Lung (tissue), 12 donors: ENCODE data around the gene TMEM61. TPM values are rescaled to one million over a fixed set of nuclear protein-coding genes. Genes with fewer than 3 reads are reported as not detected.
A peak's percentile ranks its signal among the peaks of the same experiment; 100 is the strongest.
"Not testable (repeated sequence)": the region's sequence is repeated elsewhere in the genome, so short reads cannot be mapped to it uniquely, and the experiment has no call there.

Source experiments
- ATAC-seq: fragments of 200-7000 bp; cut with Tn5 transposase; one replicate; pipeline ENCODE4 v1.9.1; 2020; ENCODE audit warnings: moderate number of reproducible peaks; ENCODE audit not compliant: insufficient read depth, low FRiP score
- DNase-seq, 3 donors: peaks; one replicate each; pipeline ENCODE4 v3.0.0-alpha.2; 2013 to 2017
- H3K27ac ChIP-seq, 2 donors: one replicate each; pipeline ENCODE4 v1.5.1; 2013; ENCODE audit warnings: mild to moderate bottlenecking in 2 of 2, moderate library complexity in 2 of 2, control low read depth in 1 of 2, inconsistent platforms in 1 of 2, low read depth in 1 of 2, low read length in 1 of 2
- H3K27me3 ChIP-seq, 3 donors: one replicate each; pipeline ENCODE4 v1.5.1; 2013; ENCODE audit warnings: low read length in 2 of 3; ENCODE audit not compliant: control insufficient read depth in 3 of 3, insufficient read depth in 3 of 3
- H3K36me3 ChIP-seq, 4 donors: one replicate each; pipeline ENCODE4 v1.5.1; 2013; ENCODE audit warnings: low read length in 4 of 4, mild to moderate bottlenecking in 1 of 4, moderate library complexity in 1 of 4; ENCODE audit not compliant: control insufficient read depth in 4 of 4, insufficient read depth in 4 of 4
- H3K4me1 ChIP-seq, 5 donors: one replicate each; pipeline ENCODE4 v1.5.1; 2013; ENCODE audit warnings: low read length in 5 of 5, mild to moderate bottlenecking in 2 of 5, moderate library complexity in 1 of 5; ENCODE audit not compliant: control insufficient read depth in 5 of 5, insufficient read depth in 5 of 5
- H3K4me3 ChIP-seq: one replicate; pipeline ENCODE4 v1.5.1; 2013; ENCODE audit warnings: mild to moderate bottlenecking, control low read depth, moderate library complexity
- H3K9ac ChIP-seq, 2 donors: one replicate each; pipeline ENCODE4 v1.5.1; 2013; ENCODE audit warnings: low read length in 2 of 2, control low read depth in 1 of 2; ENCODE audit not compliant: insufficient read depth in 1 of 2
- H3K9me3 ChIP-seq, 4 donors: one replicate each; pipeline ENCODE4 v1.5.1; 2013; ENCODE audit warnings: low read length in 3 of 4, mild to moderate bottlenecking in 1 of 4, moderate library complexity in 1 of 4; ENCODE audit not compliant: control insufficient read depth in 4 of 4, insufficient read depth in 3 of 4
- CTCF ChIP-seq: IDR thresholded peaks from 2 replicates; pipeline ENCODE4 v1.5.1; 2012; ENCODE audit warnings: mild to moderate bottlenecking; ENCODE audit errors: control extremely low read depth, extremely low read depth
- WGBS, 2 donors: extraction: QIAGEN DNeasy Blood & Tissue Kit; methylation state at CpG; one replicate each; pipeline ENCODE4 v1.1.7; 2013; 5-methylcytosine and 5-hydroxymethylcytosine counted together
- polyA plus RNA-seq, 2 donors: library from polyadenylated mRNA; stranded (reverse); fragments of 200-250 nt; gene quantifications; one replicate each; pipeline ENCODE4 v1.2.1, GENCODE V29; 2013
- total RNA-seq, 2 donors: library from RNA; depleted of rRNA in 1 of 2; stranded (reverse); fragments of >200 nt in 1 of 2; gene quantifications; one replicate each; pipeline ENCODE4 v1.2.1, GENCODE V29; 2014 to 2021
- donor health status: control.
- donor health status: control.
- donor health status: Bipolar disorder and iron deficiency.
- donor health status: healthy.
- donor health status: DM: yes; HTN: yes; CAD: no.

Gene TMEM61
- total and polyA plus RNA-seq, 4 donors = 0.91 to 2.1 (median 1.3) TPM

GRCh38 chr1:55018395-55018794, 38.0 kb downstream of the TMEM61 start:
- WGBS, 2 donors = 90 to 92% methylated on average over 9 of the region's 9 CpGs
- Histone ChIP-seq H3K9ac (no peak overlapping the region), H3K9me3 (no peaks in the 10 kb centered on the region), H3K4me1 (no peaks in the 10 kb centered on the region), H3K27me3 (peaks cover 0 to 16% (median 0%) of the 10 kb centered on the region in 3 donors), H3K27ac (no peak overlapping the region), H3K4me3 (no peak overlapping the region), H3K36me3 (no peaks in the 10 kb centered on the region)
- TF ChIP-seq CTCF = no peak
- no peak for DNase-seq
- no peak for ATAC-seq

- H3K4me3 ChIP-seq = no peak overlapping the region
- H3K9me3 ChIP-seq = no peaks in the 10 kb centered on the region
- ATAC-seq = peak; percentile 98
- H3K9ac ChIP-seq = peak overlapping the region in 1 of 2 donors; percentile 47
- peak; percentile 77 to 89 (median 82) for DNase-seq
- H3K4me1 ChIP-seq = no peaks in the 10 kb centered on the region
- no peaks in the 10 kb centered on the region for H3K27me3 ChIP-seq
- peak; percentile 63 for TF ChIP-seq CTCF
- WGBS, 2 donors = 50 to 52% methylated on average over 15 of the region's 15 CpGs
- no peaks in the 10 kb centered on the region for H3K36me3 ChIP-seq
- peak overlapping the region in 1 of 2 donors; percentile 13 for H3K27ac ChIP-seq
Measured at GRCh38 chr1:55021942-55022546, 41.6 kb downstream of the TMEM61 start.

- not testable (repeated sequence) for ATAC-seq, H3K4me1 ChIP-seq, H3K36me3 ChIP-seq, H3K27ac ChIP-seq, H3K4me3 ChIP-seq, H3K9me3 ChIP-seq, H3K27me3 ChIP-seq, DNase-seq, H3K9ac ChIP-seq
- 82 to 85% methylated on average over 9 of the region's 10 CpGs for WGBS, 2 donors
Measured at GRCh38 chr1:55024163-55024562, 43.7 kb downstream of the TMEM61 start.

- 75 to 85% methylated on average over 3 of the region's 3 CpGs for WGBS, 2 donors
- not testable (repeated sequence) for H3K4me1 ChIP-seq, H3K4me3 ChIP-seq, H3K27ac ChIP-seq, ATAC-seq, DNase-seq, H3K9ac ChIP-seq, H3K27me3 ChIP-seq, H3K9me3 ChIP-seq, H3K36me3 ChIP-seq
Measured at GRCh38 chr1:55026682-55027081, 46.3 kb downstream of the TMEM61 start.

- H3K27me3 ChIP-seq, H3K27ac ChIP-seq, H3K4me3 ChIP-seq, H3K9me3 ChIP-seq, H3K9ac ChIP-seq, DNase-seq, H3K4me1 ChIP-seq, ATAC-seq, H3K36me3 ChIP-seq: not testable (repeated sequence)
- WGBS, 2 donors = 97 to 98% methylated on average over 5 of the region's 5 CpGs
Measured at GRCh38 chr1:55031098-55031497, 50.7 kb downstream of the TMEM61 start.
